ENCODE results near the gene ADAR. TPM values are rescaled to one million over a fixed set of nuclear protein-coding genes. Genes with fewer than 3 reads are reported as not detected.

Gene ADAR
- total and polyA plus RNA-seq, 8 donors, result 23.6 to 173 (median 57.7) TPM

DNA sequence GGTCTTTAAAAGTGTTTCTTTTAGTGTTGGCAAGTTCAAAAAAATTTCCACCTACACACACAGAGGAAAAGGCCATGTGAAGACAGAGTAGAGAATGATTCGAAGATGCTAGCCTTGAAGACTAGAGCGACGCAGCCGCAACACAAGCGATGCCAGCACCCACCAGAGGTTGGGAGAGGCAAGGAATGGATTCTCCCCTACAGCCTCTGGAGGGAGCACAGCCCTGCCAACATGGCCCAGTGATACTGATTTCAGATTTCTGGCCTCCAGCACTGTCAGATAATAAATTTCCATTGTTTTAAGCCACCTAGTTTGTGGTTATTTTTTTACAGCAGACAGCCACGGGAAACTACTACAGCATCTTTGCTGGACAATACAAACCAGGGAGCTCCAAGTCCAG, 6.9 kb upstream of the ADAR start:
- peaks cover 0 to 10% (median 0%) of the 10 kb centered on the region in 4 donors for H3K36me3 ChIP-seq
- intact Hi-C loops (cut with DNase I; ENCODE audit: low total_unique reads), result no loop called here
- no peak for DNase-seq
- WGBS, 5 donors, result 86 to 90% (median 88%) methylated on average over 6 of the region's 6 CpGs
- H3K27ac ChIP-seq, result no peak overlapping the region
- H3K9me3 ChIP-seq, result no peaks in the 10 kb centered on the region
- peaks cover 0 to 21% (median 5%) of the 10 kb centered on the region in 4 donors for H3K4me1 ChIP-seq
- no peak overlapping the region for H3K4me3 ChIP-seq
- TF ChIP-seq EP300 (IDR thresholded peaks at IDR 0.05) (no peak), CTCF (IDR thresholded peaks at IDR 0.05) (no peak), POLR2AphosphoS5 (IDR thresholded peaks at IDR 0.05) (no peak), POLR2A (IDR thresholded peaks at IDR 0.05) (no peak)
- H3K27me3 ChIP-seq, result no peaks in the 10 kb centered on the region

GRCh38 chr1:154614247-154614646, 6.3 kb upstream of the ADAR start:
- TF ChIP-seq CTCF (IDR thresholded peaks at IDR 0.05), result no peak
- DNase-seq, result no peak
- Histone ChIP-seq H3K36me3 (peaks cover 0 to 10% (median 0%) of the 10 kb centered on the region in 4 donors), H3K27me3 (no peaks in the 10 kb centered on the region), H3K27ac (no peak overlapping the region), H3K9me3 (no peaks in the 10 kb centered on the region), H3K4me3 (no peak overlapping the region), H3K4me1 (peaks cover 0 to 28% (median 9%) of the 10 kb centered on the region in 4 donors)
- 96 to 99% (median 98%) methylated on average over 4 of the region's 4 CpGs for WGBS, 5 donors
- intact Hi-C loops (cut with DNase I; ENCODE audit: low total_unique reads), result no loop called here

DNA sequence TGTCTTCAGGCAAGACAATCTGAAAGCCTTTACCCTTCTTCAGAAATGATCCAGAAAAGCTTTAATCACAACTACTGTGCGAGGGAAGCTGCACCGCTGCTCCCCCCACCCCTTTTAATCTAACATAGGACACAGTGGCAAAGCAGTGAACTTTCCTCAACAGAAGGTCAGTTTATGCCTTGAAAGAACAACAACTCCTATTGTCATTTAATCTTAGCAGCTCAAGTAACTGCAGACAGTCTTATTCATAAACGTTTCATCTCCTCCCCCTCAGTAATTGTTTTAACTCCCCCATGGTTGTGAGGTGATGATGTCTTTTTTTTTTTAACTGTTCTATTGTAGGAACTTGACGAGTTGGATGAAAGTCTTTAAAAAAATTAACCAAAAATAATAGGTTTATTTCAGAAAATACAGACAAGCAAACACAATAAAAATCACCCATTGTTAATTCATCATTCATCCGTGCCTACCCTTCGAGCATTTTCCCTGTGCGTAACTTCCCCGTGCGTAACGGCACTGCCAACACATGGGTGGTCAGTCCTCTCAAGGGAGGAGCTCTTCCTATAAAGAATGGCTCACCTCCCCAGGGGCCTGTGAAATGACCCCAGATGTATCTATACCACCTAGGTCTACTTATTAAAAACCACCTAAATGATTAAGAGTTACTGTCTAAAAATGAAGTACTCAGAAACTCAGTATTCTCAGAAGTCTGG, 3.3 kb upstream of the ADAR start:
- DNase-seq, result no peak
- Histone ChIP-seq H3K9me3 (no peaks in the 10 kb centered on the region), H3K36me3 (no peaks in the 10 kb centered on the region), H3K27me3 (no peaks in the 10 kb centered on the region), H3K4me3 (no peak overlapping the region), H3K27ac (no peak overlapping the region), H3K4me1 (peaks cover 9 to 35% (median 20%) of the 10 kb centered on the region in 4 donors)
- WGBS, 5 donors, result 62 to 68% (median 65%) methylated on average over 10 of the region's 10 CpGs
- no peak for TF ChIP-seq CTCF (IDR thresholded peaks at IDR 0.05)
- no peak for TF ChIP-seq EP300 (IDR thresholded peaks at IDR 0.05)
- no peak for TF ChIP-seq POLR2AphosphoS5 (IDR thresholded peaks at IDR 0.05)
- no peak for TF ChIP-seq POLR2A (IDR thresholded peaks at IDR 0.05)
- intact Hi-C loops (cut with DNase I; ENCODE audit: low total_unique reads), result no loop called here

GRCh38 chr1:154609398-154610380, 1.7 kb upstream of the ADAR start:
- Histone ChIP-seq H3K27me3 (no peaks in the 10 kb centered on the region), H3K9me3 (no peaks in the 10 kb centered on the region), H3K27ac (peak overlapping the region in 4 of 5 donors; percentile 97 to 99 (median 98)), H3K36me3 (no peaks in the 10 kb centered on the region), H3K4me1 (peaks cover 16 to 47% (median 32%) of the 10 kb centered on the region in 4 donors), H3K4me3 (no peak overlapping the region)
- 62 to 79% (median 75%) methylated on average over 12 of the region's 12 CpGs for WGBS, 5 donors
- TF ChIP-seq POLR2AphosphoS5 (IDR thresholded peaks at IDR 0.05) (no peak), POLR2A (IDR thresholded peaks at IDR 0.05) (no peak), EP300 (IDR thresholded peaks at IDR 0.05) (no peak), CTCF (IDR thresholded peaks at IDR 0.05) (no peak)
- peak in 1 of 2 donors; percentile 31 for DNase-seq
- intact Hi-C loops (cut with DNase I; ENCODE audit: low total_unique reads), result no loop called here

Data from stomach (tissue), 9 donors.